CD4-positive, alpha-beta T cell treated with Interleukin-15 for 4 hours (primary cell): Measurements from ENCODE around the gene OR10G8.

Experiments
- DNase-seq: peaks from one replicate; pipeline ENCODE4 v3.0.0-alpha.2; 2020; ENCODE audit warnings: low spot score

OR10G8 gene

GRCh38 chr11:124078591-124078990, 52.0 kb downstream of the OR10G8 start:
- no peak for DNase-seq

- DNase-seq = no peak
These were observed 53.2 kb downstream of the OR10G8 start for GRCh38 chr11:124079631-124080326.
